ENCODE data around the gene CREB5. TPM values are rescaled to one million over a fixed set of nuclear protein-coding genes. Genes with fewer than 3 reads are reported as not detected.

CREB5 gene
- polyA plus RNA-seq, 1 donor from 2014 or later = 3.7 TPM

DNA sequence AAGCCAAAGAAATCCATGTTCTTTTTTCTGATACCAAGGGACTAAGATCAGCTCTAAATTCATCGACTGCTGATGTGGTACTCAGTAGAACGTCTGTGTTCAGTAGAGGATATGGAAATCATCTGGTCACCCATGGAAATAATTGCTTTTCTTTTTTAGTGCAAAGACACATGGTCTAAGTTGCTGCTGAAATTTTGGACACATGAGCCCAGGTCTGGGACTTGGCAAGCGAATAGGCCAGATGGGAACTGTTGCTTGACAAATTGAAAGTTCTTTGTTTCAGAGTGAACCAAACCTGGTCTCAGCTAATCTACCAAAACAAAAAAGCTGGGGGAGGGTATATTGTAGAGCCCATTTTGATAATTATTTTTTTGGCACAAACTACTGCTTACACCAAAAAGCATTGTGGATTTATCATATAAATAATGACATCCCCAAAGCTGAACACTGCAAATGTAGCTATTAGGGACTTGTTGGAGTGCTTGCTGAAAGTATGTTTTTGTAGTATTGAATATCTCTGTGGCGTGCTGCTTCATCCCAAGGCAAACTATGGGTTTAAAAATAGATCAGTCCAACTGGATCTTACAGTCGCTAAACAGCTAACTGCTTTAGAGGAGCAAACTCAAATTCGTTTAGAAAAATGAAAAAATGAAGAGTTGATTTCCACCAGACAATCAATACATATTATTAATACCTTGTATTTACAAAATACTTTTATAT is 401.1 kb downstream of the CREB5 start:
- no peak for TF ChIP-seq CTCF (IDR thresholded peaks at IDR 0.05; ENCODE audit: poor library complexity, severe bottlenecking)
- TF ChIP-seq SMC3 (conservative IDR thresholded peaks at IDR 0.05; ENCODE audit: poor library complexity) = no peak
- H3K4me2 ChIP-seq (ENCODE audit: low read length) = no peak overlapping the region
- H4K20me1 ChIP-seq (ENCODE audit: insufficient read depth) = no peaks in the 10 kb centered on the region
- H3K4me3 ChIP-seq (ENCODE audit: low read length) = no peak overlapping the region
- no peaks in the 10 kb centered on the region for H3F3A ChIP-seq (ENCODE audit: insufficient read depth, low read length, poor library complexity, severe bottlenecking)
- no peaks in the 10 kb centered on the region for H3K27me3 ChIP-seq (ENCODE audit: insufficient read depth, low read depth, low read length)
- no peaks in the 10 kb centered on the region for H3K9me3 ChIP-seq (ENCODE audit: low read length)
- no peak overlapping the region for H2AFZ ChIP-seq (ENCODE audit: low read depth, low read length)
- no peak overlapping the region for H3K9ac ChIP-seq (ENCODE audit: low read length)
- no peaks in the 10 kb centered on the region for H3K79me2 ChIP-seq (replicated peaks; ENCODE audit: insufficient read depth, low read length)
- no peaks in the 10 kb centered on the region for H3K9me2 ChIP-seq (ENCODE audit: insufficient read depth, low read length)
- H3K27ac ChIP-seq (ENCODE audit: low read length) = no peak overlapping the region
- no peaks in the 10 kb centered on the region for H3K36me3 ChIP-seq (ENCODE audit: insufficient read depth, low read length)

DNA sequence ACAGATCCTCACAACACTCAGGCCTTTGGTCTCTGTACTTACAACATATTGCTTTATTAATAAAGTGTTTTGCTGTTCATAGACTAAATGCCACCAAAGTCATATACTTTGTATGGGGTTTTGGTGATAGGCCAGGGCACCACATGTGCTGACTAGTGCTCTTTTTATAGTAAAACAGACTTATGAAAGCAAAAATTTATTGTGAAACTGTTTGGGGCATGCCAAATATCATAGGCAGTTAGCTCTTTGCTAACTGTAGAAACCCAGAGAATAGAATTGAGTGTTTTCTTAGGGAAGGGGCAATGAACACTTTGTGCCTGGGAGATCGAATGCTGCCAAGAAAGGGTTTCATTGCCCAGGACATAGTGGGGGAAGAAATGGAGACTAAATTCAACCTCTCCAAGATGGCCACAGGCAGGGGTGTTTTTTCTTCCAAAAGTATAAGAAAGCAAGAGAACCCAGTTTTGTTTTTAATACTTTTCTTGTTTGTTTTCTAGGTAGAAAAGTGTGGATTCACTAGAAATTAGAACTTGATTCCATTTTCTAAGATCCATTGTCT is 403.1 kb downstream of the CREB5 start:
- H3K4me2 ChIP-seq (ENCODE audit: low read length) = no peak overlapping the region
- H4K20me1 ChIP-seq (ENCODE audit: insufficient read depth) = no peaks in the 10 kb centered on the region
- no peak overlapping the region for H3K9ac ChIP-seq (ENCODE audit: low read length)
- no peaks in the 10 kb centered on the region for H3K36me3 ChIP-seq (ENCODE audit: insufficient read depth, low read length)
- no peak overlapping the region for H3K4me3 ChIP-seq (ENCODE audit: low read length)
- no peak overlapping the region for H3K27ac ChIP-seq (ENCODE audit: low read length)
- no peaks in the 10 kb centered on the region for H3K9me3 ChIP-seq (ENCODE audit: low read length)
- H2AFZ ChIP-seq (ENCODE audit: low read depth, low read length) = no peak overlapping the region
- no peaks in the 10 kb centered on the region for H3F3A ChIP-seq (ENCODE audit: insufficient read depth, low read length, poor library complexity, severe bottlenecking)
- no peaks in the 10 kb centered on the region for H3K79me2 ChIP-seq (replicated peaks; ENCODE audit: insufficient read depth, low read length)
- H3K27me3 ChIP-seq (ENCODE audit: insufficient read depth, low read depth, low read length) = no peaks in the 10 kb centered on the region
- TF ChIP-seq REST (IDR thresholded peaks at IDR 0.05; ENCODE audit: borderline replicate concordance) = no peak
- no peak for TF ChIP-seq TAF1 (IDR thresholded peaks at IDR 0.05; ENCODE audit: low read depth)
- no peak for TF ChIP-seq RAD21 (conservative IDR thresholded peaks at IDR 0.05)
- TF ChIP-seq CTCF (IDR thresholded peaks at IDR 0.05; ENCODE audit: poor library complexity, severe bottlenecking) = no peak
- TF ChIP-seq MXI1 (conservative IDR thresholded peaks at IDR 0.05; ENCODE audit: poor library complexity, severe bottlenecking) = no peak
- no peak for TF ChIP-seq EZH2 (IDR thresholded peaks at IDR 0.05; ENCODE audit: borderline replicate concordance, insufficient read depth, low read length, poor library complexity, severe bottlenecking)
- TF ChIP-seq EP300 (conservative IDR thresholded peaks at IDR 0.05; ENCODE audit: poor library complexity, severe bottlenecking) = no peak
- TF ChIP-seq POLR2AphosphoS5 (IDR thresholded peaks at IDR 0.05) = no peak
- no peak for TF ChIP-seq SMC3 (conservative IDR thresholded peaks at IDR 0.05; ENCODE audit: poor library complexity)
- H3K9me2 ChIP-seq (ENCODE audit: insufficient read depth, low read length) = no peaks in the 10 kb centered on the region
